NOMO-1 (cell line): ENCODE results near the gene TSPAN18.

Source experiments
- DNase-seq, 2 experiments: peaks; one replicate each; lab custom pipeline; 2025; ENCODE audit not compliant: unreplicated experiment in 2 of 2; lab: John Stamatoyannopoulos, UW

The TSPAN18 gene

DNA sequence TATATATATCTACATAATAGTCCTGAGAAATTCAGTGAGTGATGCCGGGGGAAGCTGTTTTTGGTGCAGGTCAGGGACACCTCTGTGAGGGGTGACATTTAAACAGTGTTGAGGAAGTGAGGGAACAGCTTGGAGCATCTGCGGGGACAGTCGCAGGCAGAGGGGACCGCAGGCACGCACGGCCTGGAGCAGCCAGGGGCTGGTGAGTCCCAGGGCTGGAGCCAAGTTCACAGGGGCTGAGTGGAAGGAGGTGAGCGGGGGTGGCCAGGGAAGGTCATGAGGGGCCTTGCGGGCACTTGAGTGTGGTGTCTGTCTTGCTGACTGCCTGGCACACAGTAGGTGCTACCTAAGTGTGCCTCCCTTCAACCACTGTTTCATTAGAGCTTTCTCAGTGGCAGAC lies 65.4 kb downstream of the TSPAN18 start:
- no peak for DNase-seq

DNA sequence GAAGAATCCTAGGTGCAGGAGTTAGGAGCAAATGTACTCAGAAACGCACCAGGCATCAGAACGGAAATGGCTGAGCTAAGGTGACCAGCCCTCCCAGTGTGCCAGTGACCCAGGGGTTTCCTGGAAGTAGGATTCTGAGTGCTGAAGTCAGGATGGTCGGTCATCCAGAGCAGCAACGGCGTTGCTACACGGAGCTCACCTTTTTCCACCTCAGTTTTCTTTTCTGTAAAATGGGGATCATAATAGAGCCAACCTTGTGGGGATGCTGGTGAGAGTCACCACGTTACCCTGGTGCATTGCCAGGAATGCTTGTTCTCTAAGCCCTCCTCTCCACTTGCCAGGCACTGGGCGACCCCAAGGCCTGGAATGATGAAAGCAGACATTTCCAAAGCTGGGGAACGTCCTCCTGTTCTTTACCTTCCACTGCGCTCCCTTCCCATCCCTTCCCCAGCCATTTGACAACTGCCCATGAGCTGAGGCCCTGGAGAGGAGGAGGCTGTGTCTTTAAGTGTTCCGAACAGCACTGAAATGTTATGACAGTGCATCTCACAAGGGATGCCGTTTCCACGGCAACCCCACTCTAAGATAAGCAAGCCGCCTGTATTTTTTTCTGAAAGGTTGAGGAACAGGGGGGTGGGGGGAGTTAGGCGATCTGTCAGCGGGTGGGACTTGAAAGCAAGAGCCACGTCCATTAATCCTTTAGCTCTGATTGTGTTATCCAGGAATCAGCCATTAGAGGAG lies 66.8 kb downstream of the TSPAN18 start:
- DNase-seq, result no peak

DNA sequence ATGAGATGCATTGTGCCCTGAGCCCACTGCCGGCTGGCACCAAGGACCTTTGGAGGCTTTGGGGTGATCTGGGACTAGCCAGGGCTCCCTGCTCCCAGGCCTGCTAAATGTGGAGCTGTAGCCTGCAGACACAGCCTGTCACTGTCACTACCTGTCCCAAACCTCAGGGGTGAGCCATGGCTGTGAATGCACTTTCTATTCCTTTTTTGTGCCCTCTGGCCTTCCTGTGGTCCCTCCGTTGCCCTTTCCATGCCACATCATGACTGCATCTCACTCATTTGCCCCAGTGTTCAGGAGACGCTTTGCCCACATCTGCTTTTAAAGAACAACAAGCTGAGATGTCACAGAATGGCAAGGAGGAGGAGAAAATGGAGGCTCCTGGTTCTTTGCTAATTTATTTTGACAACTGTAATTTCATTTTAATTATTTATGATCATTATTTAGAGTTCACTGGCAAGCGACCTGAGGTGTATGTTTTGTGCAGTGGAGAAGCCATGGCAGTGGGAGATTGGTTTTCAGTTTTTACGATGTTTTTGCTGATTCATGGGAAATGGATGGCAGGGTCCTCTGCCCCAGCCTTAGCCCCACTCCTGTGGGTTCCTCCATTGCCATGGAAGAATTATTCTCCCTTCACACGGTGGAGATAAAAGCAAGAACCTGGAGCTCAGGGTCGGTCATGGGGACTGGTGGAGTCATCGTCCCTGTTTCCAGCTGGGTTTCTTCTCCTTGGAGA lies 69.2 kb downstream of the TSPAN18 start:
- DNase-seq, result no peak

DNA sequence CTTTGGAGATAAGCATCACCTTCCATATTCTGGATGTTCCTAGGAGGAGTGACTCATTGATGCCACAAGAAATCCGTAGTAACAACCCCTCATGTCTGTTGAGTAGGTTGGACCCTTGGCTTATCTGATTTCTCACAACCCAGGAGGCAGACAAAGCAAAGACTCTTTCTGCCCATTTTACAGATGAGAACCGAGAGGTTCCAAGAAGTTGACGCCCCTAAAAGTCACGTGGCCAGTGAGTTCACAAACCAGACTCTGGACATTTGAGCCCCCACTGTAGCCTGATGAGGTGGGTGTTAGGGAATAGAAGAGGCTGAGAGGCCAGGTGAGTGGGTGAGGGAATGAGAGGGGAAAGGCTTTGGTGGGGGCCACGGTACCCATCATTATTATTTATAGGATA lies 70.3 kb downstream of the TSPAN18 start:
- no peak for DNase-seq

DNA sequence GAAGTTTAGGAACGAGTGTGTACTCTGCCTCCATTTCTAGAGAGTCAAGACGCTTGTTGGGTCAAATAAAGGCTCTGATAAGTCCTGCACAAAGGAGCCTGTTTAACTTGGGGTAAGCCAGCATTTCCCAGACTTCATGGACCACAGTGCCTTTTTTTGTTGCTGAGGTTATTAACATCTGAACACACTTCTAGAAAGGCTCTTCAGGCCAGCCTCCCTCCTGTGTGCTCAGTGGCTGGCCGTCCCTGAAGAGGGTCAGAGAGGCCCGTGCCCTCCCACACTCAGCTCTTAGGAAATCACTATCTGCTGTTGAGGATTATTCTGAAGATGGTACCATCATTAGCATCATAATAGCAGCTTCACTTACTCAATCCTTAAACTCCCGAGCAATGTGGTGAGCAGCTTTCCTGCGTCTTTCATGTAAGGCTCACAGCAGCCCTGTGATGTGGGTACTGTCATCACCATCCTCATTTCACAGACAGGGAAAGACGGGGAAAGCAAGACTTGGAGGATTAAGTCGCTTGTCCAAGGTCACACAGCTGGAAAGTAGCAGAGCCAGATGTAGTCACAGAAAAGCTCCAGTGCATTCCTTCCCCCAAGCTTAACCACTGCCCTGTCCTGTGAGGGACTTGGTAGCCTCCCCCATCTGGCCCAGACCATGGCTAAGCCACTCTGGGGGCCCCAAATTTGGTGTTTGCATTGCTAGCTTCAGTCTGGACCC lies 71.3 kb downstream of the TSPAN18 start:
- DNase-seq, result no peak

DNA sequence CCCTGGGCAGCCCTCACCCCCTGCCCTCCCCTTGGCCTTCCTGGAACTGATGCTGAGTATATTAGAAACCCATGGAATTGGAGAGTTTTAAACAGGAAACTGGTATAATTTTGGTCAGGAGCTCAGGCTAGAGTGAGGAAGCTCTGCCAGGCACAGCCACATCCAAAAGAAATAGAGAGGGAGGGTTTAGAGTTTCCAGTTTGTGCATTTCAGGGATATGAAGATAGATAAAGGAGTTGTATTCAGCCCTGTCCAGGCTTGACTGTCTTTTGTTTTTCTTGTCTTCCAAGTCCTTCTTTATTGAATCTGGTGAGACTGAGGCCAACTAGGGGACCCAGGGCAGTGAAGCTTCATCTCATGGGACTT lies 71.8 kb downstream of the TSPAN18 start:
- DNase-seq, result no peak

DNA sequence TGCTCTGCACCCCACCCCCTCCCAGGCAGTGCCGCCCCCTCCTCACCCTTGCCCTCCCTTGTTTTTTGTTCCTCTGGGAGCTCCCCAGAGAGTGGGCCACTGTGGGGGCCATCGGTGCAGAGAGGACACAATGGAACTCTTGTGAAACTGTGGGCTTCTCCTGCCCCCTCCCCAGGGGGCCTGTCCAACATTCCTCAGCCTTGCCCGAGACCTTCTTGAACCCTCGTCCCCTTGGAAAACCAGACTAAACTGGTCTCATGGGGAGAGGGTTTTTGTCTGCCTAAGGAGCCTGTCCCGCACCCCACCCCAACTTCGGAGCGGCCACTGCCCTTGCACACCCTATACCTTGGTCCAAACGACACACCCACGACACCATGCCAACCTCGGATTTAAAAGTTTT lies 72.2 kb downstream of the TSPAN18 start:
- no peak for DNase-seq

DNA sequence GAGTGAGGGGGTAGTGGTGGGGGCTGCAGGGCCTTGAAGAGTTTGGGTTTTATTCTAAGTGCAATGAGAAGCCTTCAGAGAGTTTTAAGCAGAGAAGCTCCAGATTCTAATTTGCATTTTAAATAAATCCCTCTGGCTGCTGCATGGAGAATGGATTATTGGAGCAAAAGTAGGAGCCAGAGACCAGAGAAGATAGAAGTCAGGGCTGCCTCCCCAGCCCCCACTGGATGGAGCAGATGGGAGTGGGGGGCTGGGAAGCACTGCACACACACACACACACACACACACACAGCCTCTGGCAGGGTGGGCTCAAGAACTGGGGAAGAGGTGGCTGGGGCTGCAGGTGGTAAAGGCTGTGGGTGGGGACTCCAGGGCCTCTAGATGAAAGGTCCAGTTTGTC lies 75.6 kb downstream of the TSPAN18 start:
- no peak for DNase-seq

DNA sequence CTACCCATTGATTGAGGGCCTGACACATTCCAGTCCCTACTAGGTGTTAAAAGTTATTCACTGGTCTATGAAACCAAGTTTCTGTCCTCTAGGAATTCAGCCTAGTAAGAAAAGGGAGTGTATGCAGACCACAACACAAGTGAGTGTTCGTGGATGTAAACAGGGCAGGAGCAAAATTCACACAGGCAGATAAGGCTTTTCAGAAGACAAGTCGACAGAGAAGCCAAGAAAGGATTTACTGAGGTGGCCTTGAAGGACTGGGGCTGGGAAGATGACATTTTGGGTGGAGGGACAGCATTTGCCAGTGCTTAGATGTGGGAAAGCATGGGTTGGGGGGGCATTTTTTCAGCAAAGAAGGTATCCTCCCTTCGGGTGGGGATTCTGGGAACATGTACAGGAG lies 76.2 kb downstream of the TSPAN18 start:
- no peak for DNase-seq

DNA sequence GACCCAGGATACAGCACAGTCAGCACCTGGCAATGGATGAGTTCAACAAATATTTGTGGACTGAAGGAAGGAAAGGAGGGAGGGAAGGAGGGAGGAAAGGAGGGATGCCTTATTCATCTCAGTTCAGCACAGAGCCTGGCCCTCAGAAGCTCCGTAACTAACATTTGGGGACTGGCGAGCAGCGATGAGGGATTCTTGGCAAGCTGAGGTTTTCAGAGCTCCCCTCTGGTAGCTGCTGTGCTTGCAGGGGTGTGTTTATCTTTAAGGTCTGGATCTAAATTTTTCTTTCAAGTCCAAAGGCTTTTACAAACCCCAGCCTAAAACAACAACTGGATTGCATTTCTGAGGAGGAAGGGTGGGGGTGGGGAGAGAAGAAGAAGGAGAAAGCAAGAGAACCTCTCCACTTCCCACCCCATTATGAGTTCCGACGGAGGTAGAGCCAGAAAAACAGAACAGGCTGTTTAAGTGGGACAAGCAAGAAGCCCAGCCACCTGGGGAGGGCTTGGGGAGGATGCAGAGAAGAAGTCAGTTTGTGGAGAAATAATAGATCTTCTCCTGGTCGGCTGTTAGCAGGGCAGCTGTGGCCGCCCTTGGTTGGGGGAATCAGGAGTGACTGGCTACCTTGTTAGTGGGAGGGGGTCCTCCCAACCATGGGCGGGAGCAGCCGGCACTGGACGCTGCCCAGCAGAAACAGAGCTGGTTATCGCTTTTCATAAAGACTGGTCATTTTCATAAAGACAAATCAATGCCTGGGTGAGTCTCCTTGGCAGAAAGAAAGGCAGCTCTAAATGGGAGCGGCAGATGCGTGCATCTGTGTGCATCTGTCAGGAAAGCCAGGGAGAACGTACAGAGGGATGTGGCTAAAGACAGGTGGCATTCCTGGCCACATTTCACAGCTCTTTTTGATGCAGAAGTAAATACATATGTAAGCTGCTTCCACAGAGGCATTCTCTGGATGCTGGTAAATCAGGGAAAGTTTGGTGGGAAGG lies 78.0 kb downstream of the TSPAN18 start:
- DNase-seq, result no peak

DNA sequence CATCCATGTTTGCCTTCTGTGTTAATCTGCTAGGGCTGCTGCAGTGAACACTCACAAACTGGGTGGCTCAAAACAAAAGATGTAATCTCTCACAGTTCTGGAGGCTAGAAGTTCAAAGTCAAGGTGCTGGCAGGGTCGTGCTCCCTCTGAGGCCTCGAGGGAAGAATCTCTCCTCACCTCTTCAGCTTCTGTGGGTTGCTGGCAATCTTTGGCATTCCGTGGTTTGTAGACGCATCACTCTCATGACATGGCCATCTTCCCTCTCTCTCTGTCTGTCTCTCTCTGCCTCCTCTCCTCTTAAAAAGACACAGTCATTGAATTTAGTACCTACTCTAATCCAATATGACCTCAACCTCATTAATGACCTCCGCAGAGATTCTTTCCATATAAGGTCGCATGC lies 78.8 kb downstream of the TSPAN18 start:
- DNase-seq, result no peak

DNA sequence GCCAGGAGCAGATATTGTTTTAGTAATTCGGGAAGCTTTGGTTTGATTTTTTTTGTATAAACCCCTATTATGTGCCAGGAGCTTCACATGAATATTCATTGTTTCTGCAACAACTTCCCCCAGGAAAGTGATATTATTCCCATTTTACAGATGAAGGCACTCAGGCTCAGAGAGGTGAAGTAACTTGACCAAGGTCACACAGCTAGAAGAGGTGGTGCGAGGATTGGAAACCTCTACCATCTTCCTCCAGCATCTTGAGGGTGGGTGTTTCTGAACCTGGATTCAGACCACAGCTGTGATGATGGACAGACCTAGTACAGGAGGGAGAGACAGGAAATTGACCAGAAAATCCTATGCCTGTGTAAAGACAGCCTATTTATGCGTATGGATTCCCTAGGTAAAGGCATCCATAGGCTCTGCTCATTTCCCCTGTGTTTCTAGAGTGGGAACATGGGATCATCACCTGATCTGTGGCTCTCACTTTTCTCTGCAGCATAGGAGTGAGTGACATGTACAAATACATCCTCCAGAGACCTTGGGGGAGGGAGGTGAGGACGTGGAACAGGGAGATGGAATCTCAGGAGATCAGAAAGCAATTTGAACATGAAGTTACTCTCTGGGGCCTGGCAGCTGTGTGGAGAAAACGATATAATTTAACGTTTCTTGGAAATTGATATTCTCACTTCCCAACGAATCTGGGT lies 81.4 kb downstream of the TSPAN18 start:
- DNase-seq, result no peak

DNA sequence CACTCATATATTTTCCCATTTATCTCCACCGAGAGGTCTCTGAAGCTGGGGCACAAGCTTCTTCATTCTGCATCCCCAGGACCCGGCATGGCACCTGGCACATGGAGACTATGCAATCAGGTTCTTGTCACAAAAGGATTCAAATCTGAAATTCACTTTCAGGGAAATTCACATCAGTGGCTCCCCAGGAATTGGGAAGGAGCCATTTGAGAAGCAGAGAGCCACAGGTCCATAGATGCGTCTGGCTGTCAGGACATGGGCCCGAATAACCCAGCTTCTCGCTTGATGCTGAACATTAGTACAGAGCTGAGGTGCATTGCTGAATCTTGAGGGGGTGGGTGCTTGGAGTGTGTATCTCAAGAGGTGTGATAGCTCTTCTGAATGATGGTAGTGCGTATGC lies 82.5 kb downstream of the TSPAN18 start:
- no peak for DNase-seq

DNA sequence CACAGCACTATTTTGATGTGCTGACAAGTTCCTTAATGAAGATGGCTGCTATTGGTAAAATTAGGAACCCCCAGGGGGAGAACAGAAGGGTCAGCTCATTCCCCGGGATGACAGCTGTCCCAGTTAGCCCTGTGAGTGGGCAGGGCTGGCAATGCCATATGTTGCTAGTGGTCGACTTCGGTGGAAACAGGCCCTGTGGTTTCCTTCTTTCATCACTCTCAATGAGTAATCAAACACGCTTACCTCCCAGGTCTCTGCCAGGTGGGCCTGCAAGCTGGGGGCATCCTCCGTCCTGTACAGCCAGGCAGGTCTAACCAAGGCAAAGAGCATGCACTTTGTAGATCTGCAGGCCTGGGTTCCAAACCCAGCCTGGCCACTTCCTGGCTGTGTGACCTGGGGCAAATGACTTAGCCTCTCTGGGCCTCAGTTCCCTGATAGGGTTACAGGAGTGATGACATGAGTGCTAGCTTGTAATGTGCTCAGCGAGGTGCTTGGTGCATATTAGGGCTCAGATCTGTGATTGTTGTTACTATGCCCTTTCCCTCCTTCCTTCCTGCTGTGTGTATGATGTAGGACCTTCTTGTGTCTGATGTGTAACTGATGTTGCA lies 85.2 kb downstream of the TSPAN18 start:
- no peak for DNase-seq

DNA sequence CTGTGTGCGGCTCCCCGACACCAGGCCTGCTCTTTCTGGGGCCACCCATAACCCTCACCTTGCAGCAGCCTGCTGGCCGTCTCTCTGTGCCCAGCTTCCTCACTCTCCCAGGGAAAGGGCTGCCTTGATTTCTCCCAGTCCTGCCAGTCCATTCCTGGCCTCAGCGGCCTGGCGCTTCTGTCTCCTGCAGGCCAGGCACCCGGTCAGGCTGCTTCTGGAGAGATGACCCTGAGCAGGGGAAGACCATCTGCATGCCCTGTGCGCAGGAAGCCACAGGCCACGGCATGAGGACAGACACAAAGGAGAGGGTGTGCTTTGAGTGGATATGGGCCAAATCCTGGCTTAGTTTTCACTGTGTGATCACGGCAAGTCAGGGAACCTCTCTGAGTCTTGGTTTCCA lies 86.2 kb downstream of the TSPAN18 start:
- DNase-seq, result no peak

DNA sequence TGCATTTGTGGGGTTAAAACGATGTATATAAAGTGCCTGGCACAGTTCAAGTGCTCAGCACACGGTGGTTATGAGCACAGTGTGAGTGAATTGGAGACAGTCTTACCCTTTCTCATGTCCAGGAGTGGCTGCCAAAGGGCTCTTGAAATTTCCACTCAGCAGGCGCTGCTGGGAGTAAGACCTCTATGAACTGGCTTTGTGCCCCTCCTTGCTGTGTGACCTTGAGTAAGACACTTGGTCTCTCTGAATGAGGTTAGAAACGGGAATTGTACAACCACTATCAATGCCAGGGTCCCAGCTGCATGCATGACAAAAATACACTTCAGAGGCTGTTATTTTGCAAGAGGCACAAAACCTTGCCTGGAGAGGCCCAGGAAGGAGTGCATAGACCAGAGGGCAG lies 86.6 kb downstream of the TSPAN18 start:
- no peak for DNase-seq

DNA sequence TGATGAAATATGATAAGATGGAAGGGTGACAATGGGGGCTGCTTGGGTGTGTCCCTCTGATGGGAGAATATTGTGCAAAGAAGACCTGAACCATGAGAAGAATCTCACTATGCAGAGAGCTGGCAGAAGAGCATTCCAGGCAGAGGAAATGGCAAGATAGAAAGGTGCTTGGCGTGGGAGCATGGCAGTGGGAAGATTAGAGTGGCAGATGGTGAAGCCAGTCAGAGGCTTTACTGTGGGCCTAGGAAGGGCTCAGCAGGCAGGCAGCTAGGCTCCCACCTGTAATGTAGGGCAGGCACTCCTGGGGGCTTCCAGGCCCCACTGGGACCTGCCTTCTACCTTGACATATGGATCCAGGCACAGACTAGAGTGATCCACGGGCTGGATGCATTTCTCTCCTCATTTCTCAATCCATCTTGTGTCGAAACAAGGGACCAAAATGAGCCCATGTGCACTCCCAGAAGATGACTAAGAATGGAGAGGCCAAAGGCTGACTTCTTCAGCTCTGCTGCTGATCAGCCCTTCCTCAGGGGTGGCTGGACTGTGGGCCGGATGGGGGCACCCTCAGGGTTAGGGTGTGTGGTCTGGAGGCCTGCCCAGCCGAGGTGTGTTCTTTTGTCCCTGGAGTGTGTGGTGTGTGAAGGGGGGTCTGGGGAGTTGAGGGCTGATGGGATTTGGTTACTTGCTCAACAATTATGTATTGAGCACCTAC lies 88.3 kb downstream of the TSPAN18 start:
- DNase-seq, result peak; percentile 65 to 76

DNA sequence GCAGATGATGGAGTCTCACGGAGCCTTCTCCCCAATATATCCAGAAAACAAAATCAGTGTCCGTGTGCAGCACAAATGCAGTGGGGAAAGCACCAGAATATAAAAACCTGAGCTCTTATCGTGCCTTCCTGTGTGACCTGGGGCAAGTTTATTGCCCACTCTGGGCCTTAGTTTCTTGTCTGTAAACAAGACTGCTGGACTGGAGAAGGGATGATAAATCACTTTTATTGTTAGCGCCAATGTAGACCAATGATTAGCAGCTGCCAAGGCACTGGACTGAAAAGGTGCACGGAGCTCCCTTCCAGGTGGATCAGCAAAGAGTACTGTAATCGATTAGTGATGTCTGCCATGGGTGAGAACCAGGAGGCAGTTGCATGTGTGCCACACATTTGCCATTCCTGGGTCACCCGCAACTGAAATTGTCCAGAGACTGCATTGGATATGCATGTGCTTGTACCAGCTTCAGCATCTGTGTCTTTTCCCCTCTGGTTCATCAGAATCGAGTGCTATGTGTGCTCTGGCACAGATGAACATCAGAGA lies 89.2 kb downstream of the TSPAN18 start:
- DNase-seq, result no peak

DNA sequence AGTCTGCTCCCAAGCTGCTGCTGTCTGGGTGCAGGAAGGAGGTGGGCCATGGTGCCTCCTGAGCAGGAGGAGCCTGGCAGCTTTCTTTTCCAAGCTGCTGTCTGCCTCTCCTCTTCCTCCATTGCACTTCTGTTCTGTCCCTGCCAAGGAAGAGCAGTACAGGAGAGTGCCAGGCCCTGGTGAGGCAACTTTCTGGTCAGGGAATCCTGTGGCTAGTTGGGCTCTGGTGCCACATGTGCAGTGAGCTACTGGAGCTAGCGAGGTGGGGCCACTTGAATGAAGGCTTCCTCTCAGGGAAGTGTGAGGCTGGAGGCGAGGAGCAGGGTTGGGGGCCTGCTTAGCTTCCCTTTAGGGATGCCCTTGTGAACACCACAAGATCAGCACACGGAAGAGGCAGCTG lies 90.0 kb downstream of the TSPAN18 start:
- DNase-seq, result no peak
